GM19324 (cell line): ENCODE data around the gene ACTR6.
"Not testable (repeated sequence)": the region's sequence is repeated elsewhere in the genome, so short reads cannot be mapped to it uniquely, and the experiment has no call there.

Source experiments
- ATAC-seq: cut with Tn5 transposase; IDR thresholded peaks from one replicate; pipeline ENCODE4 v1.9.1; 2021; ENCODE audit warnings: mild to moderate bottlenecking, moderate library complexity; ENCODE audit not compliant: unreplicated experiment, low FRiP score

Gene ACTR6

DNA sequence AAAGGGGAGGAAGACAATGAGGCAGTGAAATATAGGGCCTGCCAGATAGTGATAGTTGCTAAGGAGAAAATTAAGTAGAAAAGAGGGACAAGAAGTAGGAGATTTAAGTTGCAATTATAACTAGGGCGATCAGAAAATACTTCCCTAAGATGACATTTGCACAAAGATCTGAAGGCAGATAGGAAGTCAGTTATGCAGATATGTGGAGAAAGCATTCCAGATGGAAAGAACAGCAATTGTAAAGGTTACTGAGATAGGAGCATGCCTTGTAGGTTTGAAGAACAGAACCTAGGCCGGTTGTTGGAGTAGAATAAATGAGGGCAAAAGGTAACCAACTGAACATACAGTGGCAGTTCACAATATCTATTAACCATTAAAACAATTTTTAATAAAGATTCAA is 21.4 kb upstream of the ACTR6 start:
- ATAC-seq, result no peak

DNA sequence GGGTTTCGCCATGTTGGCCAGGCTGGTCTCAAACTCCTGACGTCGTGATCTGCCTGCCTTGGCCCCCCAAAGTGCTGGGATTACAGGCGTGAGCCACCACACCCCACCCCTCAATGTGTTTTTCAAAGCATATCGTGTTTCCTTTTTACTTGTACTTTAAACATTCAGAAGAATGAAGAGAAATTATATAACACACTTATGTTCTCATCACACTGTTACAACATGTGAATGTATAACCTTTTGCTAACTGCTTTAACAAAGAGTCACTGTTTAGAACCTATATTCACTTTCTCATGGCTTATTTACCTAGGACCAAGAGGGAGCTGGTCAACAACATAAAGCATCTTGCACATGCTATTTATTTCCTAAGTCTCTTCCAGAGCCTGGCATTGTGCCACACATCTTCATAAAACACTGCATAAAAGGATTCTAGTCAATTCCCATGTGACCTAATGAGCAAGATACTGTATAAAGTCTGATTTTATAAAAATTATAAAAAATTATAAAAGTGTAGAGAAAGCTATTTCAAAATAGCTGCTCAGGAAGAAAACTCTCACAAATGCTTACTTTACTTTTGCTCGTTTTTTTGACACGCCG is 16.0 kb upstream of the ACTR6 start:
- ATAC-seq, result no peak

- ATAC-seq, result peak; percentile 92
Observed at GRCh38 chr12:100185361-100185894, 15.2 kb upstream of the ACTR6 start.

DNA sequence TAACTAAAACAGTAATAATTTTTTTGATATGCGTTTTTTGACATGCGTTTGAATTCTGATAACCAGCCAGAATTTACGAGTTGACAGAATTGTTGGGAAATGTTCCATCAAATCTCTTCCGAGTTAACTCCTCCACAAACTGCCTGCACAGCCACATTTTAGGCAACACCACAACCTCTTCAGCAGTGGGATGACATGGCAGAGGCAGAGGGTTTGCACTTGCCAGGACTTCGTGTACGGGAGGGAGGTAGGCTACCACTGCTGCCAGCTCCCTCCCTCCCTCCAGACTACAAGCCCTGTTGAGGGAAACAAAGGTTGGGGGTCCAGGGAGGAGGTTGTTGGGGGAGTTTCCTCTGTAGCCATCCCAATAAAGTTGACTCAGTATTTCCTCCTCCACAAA is 14.5 kb upstream of the ACTR6 start:
- ATAC-seq, result no peak

DNA sequence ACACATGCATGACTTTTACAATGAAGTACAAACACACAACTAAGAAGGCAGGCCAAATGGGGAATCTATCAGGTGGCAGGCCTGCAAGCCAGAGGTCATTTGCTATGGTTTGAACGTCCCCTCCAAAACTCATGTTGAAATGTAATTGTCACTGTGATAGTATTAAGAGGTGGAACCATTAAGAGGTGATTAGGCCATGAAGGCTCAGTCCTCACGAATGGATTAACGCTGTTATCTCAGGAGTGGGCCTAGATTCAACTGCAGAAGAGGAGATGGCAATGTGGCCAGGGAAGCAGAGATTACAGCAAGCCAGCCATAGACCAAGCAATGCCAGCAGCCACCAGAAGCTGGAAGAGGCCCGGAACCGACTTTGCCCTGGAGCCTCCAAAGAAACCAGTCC is 13.5 kb upstream of the ACTR6 start:
- no peak for ATAC-seq

DNA sequence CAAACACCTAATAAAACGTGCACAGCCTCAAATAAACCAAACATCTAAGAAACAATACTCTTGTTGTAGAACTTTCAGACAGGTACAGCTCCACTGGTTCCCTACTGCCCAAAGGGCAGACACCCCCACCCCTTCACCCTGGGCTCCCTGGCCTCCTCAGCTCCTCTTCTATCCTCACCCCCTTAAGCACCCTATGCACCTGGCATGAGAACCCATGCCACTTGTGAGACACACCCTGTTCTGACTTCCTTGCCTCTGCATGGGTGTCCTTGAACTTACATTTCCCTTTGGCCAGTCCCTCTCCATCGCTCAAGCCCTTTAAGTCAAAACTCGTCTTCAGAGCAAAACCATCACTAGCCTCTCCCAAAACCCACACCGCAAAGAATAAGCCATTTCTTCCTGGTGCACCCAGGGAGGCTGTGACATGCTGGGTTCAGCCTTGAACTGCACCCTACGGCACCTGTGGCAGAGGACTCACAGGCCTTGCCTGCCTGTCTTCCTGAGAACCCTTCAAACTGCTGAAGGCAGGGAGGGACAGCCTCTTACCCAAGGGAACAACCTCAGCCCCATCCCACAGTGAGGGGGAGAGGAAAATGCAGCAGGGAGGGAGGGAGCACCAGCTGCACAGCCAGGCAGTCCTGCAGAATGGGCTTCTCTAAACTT is 12.6 kb upstream of the ACTR6 start:
- no peak for ATAC-seq

GRCh38 chr12:100188888-100189635 is 11.6 kb upstream of the ACTR6 start:
- ATAC-seq, result not testable (repeated sequence)

DNA sequence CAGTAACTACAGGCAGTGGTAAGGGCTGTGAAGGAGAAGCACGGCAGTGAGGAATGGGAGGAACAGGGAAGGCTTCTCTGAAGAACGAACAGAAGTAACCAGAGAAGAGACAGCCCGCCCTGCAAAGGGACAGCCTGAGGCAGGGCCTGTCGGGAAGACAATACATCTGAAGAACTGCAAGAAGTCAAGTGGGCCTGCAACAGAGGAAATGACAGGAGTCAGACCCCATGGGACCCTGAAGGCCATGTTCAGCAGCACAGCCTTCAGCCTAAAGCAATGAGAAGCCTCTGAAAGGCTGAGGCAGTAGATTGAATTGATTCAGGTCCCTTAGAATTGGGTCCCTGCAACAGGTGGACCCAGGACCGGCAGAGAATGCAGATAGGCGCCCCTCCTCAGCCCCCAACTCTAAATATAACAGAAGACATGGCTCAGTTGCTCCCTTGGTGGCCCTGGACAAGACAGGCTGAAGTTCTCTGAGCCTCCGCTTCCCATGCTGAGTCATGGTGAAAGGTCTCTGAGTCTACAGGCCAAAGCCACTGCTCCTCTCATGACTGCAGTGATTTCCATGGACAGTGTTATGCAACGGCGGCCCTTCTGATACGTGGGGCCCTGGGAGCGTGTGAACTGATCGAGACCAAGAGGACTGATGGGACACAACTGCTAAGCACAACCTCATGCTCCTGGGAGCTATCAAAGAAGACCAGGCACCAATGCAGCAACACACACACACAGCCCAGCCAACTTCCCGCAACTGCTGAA is 10.8 kb upstream of the ACTR6 start:
- ATAC-seq, result no peak

DNA sequence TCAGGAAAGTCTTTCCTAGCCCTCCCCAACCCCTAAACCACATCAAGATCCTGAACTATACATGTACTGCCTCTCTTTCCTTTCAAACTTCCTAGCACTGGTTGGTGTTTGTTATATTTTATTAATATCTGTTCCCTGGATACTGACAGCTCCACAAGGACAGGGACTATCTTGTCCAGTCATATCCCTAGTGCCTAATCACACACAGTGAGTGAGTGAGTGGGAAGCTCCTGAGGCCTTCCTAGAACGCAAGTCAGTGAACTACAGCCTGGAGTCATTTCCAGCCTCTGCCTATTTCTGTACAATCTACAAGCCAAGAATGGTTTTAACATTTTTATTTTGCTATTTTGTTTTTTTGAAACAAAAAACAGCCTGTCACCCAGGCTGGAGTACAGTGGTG is 7.5 kb upstream of the ACTR6 start:
- no peak for ATAC-seq

GRCh38 chr12:100197486-100197885 is 3.1 kb upstream of the ACTR6 start:
- ATAC-seq, result no peak

GRCh38 chr12:100199023-100199346 is 1.6 kb upstream of the ACTR6 start:
- no peak for ATAC-seq

GRCh38 chr12:100199347-100200149 is 1.1 kb upstream of the ACTR6 start:
- peak; percentile 83 for ATAC-seq

- no peak for ATAC-seq
Observed at GRCh38 chr12:100201604-100202423, 1.2 kb downstream of the ACTR6 start.

- ATAC-seq, result no peak
Observed at GRCh38 chr12:100207311-100207710, 6.7 kb downstream of the ACTR6 start.

DNA sequence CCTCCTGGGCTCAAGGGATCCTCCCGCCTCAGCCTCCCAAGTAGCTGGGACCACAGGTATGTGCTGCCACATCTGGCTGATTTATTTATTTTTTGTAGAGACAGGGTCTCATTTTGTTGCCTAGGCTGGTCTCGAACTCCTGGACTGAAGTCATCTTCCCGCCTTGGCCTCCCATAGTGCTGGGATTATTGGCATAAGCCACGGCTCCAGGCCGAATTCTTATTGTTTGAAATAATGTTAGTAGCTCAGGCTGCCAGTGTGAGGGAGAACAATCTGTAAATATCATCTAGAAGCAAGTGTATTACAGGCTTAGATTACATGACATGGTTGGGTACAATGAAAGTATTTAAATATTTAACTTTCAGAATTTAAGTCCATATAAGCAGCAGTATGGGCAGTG is 8.2 kb downstream of the ACTR6 start:
- ATAC-seq, result no peak

DNA sequence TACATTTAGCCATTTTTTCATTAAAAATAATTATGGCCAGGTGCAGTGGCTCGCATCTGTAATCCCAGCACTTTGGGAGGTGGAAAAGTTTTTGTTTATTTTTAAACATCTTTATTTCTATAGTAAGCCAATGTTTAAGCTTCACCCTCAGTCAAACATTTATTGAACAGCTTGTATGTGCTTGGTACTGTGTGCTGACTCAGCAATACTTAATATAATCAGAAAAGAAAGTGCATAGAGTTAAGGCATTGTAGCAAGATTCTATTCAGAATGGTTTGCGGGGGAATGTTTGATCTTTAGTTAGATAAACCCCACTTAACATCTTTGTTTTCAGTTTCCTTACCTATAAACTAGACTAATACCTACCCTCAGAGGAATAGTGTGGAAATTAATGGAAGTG is 11.1 kb downstream of the ACTR6 start:
- no peak for ATAC-seq

DNA sequence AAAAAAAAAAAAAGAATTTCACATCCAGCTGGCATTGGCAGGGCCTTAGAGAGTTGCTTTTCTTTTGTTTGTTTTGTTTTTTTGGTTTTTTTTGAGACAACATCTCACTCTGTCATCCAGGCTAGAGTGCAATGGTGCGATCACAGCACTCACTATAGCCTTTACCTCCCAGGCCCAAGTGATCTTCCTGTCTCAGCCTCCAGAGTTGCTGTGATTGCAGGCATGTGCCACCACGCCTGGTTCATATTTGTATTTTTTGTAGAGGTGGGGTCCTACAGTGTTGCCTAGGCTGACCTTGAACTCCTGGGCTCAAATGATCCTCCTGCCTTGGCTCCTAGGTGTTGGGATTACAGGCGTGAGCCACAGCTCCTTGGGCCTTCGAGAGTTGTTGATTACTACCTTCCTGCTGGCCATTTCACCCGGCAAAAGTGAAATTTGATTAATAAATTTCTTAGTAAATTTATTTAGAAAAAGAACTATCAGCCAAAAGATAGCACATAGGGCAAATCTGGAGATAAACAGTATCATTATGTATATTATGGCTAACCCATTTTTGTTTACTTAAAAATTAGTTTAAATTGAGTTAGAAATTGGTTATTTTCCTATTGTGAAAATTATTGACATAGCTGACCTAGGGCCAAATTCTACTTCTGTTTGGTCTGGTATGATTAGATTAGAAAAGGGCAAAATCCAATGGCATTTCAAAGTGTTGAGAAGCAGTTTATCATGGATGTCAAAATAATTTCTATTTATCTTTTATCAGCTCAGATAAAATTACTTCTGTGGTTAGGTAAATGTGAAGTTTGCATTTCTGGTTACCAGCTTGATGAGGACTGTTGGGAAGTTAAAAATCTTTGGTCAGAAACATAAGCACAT is 12.6 kb downstream of the ACTR6 start:
- ATAC-seq, result no peak

GRCh38 chr12:100214518-100214917 is 13.9 kb downstream of the ACTR6 start:
- ATAC-seq, result no peak
